HTR-8/SVneo (cell line): ENCODE measurements around the gene USP46.
A peak's percentile ranks its signal among the peaks of the same experiment; 100 is the strongest.

Experiments used
- DNase-seq: peaks from one replicate; pipeline ENCODE4 v3.0.0; 2011; ENCODE audit warnings: low spot score, mixed read lengths; ENCODE audit not compliant: insufficient read length
- FAIRE-seq: peaks from 2 replicates; lab custom pipeline; 2011; peaks lifted over from hg19 to GRCh38; lab: Jason Lieb, UNC

The USP46 gene

DNA sequence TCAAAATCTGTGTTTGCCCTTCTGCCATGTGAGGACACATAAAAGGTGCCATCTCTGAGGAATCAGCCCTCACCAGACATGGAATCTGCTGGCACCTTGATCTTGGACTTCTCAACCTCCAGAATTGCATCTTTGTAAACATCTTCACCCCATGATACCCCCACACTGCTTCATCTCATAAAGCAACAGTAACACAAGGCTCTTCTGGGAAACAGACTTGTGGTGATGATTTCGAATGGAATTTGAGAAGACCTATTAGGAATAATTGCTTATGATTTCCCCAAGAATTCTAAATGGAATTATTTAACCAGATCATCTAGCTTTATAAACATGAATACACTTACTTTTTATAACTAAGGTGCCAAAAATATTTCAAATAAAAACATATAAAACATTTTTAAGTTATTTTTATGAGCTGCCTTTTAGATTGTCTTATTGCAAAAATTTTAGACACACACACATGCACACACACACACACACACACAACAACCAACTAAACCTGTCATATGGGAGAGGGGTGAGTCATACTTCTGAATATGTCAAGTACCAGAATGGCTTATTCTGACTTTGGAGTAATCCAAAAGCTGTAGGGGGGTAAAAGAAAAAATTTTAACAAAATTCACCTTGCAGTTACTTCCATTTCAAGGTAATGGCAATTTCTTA is 82.0 kb downstream of the USP46 start:
- no peak for DNase-seq
- no peak for FAIRE-seq

DNA sequence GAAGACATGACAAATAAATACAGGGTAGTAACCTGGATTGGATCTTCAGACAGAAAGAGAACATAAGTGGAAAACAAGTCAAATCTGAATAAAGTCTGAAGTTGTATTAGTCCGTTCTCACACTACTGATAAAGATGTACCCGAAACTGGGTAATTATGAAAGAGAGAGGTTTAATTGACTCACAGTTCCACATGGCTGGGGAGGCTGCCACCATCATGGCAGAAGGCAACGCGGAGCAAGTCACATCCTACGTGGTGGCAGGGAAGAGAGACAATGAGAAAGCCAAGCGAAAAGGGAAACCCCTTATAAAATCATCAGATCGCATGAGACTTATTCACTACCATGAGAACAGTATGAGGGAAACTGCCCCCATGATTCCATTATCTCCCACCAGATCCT is 82.8 kb downstream of the USP46 start:
- DNase-seq = no peak
- FAIRE-seq = no peak

DNA sequence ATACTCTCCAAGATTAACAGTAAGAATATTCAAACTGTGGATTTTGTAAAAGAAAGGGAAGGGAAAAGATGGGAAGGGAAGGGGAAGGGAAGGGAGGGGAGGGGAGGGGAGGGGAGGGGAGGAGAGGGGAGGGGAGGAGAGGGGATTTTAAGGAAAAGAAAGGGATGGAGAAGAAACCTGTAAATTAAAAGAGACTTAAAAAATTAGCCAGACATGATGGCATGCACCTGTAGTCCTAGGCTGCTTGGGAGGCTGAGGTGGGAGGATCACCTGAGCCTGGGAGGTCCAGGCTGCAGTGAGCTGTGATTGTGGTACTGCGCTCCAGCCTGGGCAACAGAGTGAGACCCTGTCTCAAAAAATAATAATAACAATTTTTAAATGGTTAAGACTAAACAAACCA is 83.7 kb downstream of the USP46 start:
- no peak for FAIRE-seq
- no peak for DNase-seq

DNA sequence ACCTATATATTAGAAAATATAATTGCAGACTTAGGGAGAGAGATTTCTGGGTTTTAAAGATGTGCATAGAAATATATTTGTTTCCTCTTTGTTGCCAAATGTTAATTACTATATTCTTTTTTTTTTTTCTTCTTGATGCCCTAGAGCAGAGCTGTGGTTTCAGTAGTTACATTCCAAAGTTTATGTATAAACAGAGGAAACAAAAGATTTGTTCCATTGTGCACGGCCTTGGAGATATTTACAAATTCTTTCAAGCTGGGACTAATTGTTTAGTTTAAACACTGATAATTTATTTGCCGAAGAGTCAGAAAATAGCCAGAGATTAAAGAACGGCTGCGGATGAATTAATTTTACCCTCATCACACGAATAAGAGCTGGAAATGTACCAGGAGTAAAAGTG is 85.1 kb downstream of the USP46 start:
- DNase-seq (no peak), FAIRE-seq (no peak)

DNA sequence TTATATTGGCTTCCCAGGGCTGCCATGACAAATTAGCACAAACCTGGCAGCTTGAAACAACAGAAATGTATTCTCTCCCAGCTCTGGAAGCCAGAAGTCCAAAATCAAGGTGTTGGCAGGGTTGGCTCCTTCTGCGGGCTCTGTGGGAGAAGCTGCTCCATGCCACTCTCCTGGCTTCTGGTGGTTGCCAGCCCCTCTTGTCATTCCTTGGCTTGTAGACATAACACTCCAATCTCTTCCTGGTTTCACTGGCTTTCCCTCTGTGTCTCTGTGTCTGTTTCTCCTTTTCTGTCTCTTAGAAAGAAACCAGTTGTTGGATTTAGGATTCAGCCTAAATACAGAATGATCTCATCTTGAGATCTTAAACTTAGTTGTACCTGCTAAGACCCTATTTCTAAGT is 85.5 kb downstream of the USP46 start:
- DNase-seq (no peak), FAIRE-seq (no peak)

DNA sequence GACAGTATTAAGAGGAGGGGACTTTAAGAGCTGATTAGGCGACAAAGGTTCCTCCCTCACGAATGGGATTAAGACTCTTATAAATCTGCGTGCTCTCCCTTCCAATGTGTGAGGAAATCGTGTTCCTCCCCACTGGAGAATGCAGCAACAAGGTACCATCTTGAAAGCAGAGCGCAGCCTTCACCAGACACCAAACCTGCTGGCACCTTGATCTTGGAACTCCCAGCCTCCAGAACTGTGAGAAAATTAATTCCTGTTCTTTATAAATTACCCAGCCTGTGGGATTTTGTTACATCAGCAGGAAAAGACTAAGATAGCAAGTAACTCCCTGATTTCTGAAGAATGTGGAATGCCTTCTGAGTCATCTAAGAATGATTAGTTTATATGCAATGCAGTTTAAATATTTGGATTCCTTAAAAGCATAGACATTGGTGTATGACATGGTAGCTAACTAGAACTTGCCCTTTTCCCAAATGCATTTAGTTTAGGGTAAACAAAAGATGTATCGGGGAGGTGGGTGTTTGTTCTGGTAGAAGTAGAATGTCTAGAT is 86.1 kb downstream of the USP46 start:
- peak; percentile 5 for DNase-seq
- no peak for FAIRE-seq

DNA sequence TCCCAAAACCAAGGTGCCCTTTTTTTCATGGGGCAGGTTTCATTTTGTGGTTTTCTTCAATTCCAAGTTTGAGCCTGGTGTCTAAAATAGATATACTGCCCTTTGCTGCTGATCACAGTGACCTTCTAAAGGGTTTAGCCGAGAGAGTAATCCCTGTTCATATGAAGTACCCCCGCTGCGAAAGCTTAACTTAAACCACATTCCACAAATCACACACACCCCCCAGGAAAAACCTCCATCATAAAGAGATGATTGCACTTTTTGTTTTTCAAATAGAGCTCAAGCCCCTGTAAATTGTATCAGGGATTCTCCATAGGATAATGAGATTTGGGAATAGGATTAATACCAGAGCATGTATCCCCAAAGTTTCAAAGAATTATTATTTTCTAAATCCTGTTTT is 90.8 kb downstream of the USP46 start:
- FAIRE-seq = no peak
- DNase-seq = no peak

DNA sequence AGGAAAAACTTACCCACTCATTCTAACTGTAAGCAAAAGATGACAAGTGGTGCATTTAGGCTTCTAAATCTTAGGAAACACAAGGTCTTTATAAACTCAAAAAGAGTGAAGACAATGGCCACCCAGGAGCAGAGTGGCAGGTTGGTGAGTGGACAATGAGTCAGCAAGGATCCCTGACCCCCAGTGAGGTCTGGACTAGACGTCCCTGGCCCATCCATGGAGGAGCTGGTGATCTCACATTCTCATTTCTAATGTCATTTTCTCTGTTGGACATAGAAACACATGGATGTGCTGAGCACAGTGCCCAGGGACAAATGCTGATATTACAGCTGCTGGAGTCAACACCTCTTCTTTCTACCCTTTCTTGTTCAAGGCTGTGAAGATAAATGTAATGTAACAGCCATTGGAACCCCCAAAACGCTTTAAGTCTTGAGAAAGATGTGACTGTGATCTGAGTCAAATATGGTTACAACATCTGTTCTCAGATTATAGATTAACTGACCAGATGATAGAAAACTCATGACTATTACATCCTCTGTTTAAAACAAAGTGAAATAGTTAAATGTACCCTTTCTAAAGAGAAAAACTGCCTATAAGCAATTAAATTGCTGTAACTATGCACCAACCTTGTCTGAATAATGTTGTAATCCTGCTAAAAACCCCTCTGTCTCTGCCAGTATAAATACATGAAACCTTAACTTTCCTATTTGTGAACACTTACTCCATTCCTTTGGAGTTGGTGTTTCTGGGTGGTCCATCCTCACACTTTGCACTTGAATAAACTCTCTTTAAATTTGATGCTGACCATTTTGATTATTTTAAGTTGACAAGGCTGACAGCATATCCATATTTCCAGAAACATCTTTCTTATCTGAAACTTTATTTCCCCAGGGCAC is 92.7 kb downstream of the USP46 start:
- FAIRE-seq = no peak
- no peak for DNase-seq

DNA sequence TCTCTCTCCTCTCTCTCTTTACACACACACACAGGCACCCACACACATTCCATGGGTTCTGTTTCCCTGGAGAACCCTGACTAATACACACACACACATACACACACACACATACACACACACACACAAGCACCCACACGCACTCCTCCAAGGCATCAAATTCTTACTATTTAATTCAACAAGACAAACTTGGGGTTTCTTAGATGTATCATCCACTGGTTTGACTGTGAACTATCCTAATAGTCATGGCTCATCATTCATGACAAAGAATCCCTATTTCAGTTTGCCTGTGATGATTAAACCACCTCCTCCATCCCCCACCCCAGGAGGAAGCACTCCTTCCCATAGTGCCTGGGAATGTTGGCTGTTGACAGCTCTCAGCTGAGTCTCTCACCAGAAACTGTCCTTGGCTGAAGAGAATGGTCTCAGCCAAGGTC is 98.2 kb downstream of the USP46 start:
- FAIRE-seq = no peak

DNA sequence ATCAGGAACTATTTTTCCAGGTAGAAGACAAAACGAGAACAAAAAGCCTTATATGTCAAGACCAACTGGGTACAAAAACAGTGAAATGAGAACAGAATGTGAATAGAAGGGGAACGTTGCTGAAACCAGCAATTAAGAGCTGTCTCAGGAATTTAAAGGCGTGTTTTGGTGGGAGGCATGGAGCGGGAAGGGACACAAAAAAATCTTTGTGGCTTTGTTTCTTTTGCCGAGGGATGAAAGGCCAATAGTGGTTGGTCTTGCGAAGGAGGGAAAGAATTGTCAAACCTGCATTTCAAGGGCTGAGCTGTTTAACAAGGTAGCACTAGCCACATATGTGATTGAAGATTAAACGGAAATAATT is 103.8 kb downstream of the USP46 start:
- DNase-seq (no peak), FAIRE-seq (no peak)

More for the DNA sequence above, 98.2 kb downstream of the USP46 start:
- no peak for DNase-seq

DNA sequence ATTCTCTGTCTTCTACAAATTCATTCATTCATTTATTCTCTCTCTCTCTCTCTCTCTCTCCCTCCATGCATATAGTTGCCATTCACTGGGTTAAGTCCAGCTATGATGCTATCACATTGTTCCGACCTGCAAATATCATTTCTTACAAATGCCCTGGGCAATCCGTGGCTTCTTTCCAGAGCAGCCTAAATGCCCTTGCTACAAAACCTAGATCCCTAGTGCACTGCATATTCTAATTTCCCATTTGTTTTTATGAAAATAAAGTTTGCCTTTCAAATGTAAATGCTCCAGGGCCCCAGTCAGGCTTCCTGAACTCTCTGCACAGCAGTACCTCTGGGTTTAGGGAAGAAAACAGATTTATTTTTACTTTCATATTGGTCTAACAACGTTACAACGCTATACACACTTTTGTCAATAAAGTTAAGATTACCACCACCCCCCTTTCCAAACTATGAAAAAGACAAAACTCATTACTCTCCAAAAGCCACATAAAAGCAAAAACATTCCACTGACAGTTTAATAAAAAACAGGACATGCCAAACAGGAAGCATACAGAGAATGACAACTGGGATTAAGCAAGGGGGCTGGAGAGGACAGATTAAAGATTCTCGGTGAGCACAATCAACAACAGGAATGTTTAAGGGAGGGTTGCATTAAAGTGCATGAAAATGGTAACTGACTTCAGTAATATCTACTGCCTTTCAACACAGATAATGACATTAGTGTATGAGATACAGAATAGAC is 104.3 kb downstream of the USP46 start:
- FAIRE-seq (no peak), DNase-seq (no peak)

DNA sequence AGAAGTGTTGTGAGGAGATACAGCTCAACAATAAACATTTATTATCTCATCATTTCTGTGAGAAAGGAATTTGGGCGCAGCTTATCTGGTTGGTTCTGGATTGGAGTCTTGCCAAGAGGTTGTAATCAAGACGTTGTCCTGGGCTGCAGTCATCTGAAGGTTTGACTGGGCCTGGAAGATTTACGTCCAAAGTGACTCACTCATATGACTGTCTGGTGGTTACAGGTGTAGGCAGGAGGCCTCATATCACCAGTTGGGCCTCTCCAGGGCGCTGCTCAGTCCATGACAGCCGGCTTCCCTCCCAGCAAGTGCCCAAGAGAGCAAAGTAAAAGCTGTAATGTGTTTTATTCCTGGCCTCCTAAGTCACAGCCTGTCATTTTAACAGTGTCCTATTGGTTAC is 106.3 kb downstream of the USP46 start:
- FAIRE-seq (no peak), DNase-seq (no peak)

DNA sequence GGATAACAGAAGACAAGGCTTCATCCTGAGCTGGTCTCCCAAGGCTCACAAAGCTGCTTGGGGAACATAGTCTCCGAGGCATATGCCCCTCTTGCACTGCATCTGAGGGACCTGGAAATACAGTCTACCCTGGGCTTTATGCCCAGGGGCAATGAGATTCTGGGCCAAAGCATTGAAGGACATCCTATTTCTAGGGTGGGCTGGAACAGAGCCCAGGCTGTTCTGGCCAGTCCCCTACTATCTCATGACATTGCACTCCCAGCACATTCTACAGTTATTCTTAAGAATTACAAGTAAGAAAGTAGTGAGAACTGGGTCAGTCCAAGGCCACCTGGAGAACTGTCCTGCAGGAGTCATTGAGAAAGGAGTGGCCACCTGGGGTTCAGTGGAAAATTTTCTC is 107.6 kb downstream of the USP46 start:
- FAIRE-seq (no peak), DNase-seq (no peak)

DNA sequence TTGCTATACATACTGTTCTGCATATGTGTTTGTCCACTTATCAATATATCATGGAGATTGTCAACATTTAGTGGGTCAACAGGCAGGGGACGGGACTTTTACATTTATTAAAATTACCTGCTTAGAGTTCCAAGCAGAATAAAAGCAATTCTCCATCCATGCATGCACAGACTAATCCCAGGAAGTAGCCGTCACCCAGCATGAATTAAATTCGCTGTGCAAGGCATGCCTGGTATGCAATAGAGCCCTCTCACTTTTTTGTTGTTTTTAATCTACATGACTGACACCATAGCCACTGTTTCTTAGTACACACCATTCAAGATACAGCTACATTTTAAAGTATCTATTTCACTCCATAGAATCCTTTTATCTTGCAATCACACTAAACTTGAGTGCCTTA is 108.9 kb downstream of the USP46 start:
- DNase-seq = no peak
- FAIRE-seq = no peak

DNA sequence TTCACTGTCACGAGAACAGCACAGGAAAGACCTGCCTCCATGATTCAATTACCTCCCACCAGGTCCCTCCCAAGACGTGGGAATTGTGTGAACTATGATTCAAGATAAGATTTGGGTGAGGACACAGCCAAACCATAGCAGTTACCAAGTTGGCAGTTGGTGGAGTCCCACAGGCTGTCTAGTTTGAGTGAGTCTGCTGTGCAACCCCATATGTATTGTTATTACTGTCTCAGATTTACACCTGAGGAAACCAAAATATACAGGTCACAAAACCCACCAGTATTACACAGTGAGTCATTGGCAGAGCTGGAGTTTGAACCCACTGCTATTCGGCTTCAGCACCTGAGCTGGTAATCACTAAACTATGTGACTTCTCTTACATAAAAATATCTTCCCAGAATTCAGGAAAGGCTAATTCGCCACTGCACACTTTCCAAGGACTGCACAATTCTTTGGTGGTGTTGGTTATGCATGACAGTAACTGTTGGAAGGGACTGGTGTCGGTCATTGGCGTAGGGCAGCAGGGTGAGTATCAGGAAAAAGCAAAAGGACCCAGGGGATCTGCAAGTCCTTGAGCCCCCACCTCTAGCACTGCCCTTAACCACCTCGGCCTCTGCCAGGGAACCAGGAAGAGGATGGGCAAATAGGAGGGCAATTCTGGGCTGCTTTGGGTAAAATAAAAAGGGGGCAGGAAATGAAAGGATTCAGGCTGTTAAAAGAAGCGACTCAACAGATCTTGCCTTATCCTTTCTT is 110.1 kb downstream of the USP46 start:
- FAIRE-seq = no peak
- DNase-seq = no peak

DNA sequence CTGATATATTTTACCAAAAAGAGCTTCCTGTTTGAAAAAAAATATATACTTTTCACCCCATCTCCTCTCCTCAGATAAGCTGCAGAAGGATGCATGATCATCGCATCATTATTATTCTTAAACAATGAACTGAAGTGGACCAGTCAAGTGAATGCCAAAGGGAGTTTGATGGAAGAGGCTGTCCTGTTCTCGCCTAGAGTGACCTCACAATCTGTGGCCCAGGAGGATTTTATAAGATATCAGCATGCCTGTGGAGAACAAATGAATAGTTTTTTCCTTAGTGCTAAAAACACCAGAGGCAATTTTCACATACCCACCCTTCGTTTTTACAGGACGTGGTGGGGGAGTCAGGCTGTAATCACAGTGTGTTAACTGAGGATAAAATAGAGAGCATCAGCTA is 112.7 kb downstream of the USP46 start:
- no peak for DNase-seq
- FAIRE-seq = no peak

DNA sequence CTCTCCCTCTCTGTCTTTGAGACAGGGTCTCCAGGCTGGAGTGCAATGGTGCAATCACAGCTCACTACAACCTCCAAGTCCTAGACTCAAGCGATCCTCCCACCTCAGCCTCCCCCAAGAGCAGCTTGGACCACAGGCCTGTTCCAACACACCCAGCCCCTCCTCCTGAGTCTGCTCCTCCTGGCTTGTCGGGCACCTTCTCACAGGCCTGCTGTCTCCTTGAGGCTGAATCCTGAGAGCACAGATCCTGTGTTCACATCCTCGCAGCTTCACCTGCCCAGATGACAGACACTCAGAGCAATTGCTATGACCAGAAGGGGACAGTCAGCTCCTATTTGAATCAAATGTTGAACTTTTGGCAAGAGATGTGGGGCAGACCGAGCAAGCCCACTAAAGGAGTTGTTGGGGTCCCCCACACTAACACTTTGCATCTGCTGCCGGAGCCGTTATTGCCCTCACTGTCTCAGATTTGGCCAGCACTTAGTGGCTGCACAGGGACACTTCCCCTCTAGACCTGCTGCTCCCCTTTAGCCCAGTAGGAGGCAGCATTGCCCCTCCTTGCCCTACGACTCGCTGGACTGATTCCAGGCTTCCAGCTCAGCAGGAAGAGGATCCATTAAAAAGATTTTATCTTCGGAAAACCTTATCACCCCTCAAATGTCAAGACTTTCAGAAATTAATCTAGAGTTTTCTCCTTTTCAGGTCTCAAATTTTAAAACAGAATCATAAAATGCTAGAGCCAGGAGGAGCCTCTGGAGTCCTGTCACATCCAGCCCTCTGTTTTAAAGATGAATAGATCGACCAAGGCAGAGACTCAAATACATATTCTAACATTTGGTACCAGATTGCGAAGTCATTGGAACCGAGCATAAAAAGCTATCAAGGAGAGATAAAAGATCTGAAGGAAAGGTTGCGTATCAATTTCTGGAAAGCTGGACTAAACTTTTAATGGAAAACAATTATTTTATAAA is 113.7 kb downstream of the USP46 start:
- no peak for FAIRE-seq
- DNase-seq = peak; percentile 42
